Measurements from ENCODE around the gene AFF3.

DNA sequence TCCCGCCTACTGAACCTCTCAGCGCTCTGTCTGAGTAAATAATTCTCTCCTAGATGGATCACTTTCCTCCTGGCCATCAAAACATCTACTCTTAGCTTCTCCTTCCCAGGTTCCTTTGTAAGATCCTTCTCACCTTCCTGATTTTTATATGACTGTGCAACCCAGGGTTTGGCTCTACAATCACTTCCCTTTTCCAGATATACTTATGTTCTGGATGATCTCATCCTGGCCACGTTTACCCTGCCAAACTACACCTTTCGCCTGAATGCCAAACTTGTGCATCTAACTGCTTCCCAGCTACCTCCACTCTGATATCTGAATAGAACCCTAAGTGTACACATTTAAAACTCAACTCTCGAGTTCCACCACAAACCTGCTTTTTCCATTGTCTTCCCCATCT, 362.1 kb downstream of the AFF3 start:
- TF ChIP-seq, protein P1, sequence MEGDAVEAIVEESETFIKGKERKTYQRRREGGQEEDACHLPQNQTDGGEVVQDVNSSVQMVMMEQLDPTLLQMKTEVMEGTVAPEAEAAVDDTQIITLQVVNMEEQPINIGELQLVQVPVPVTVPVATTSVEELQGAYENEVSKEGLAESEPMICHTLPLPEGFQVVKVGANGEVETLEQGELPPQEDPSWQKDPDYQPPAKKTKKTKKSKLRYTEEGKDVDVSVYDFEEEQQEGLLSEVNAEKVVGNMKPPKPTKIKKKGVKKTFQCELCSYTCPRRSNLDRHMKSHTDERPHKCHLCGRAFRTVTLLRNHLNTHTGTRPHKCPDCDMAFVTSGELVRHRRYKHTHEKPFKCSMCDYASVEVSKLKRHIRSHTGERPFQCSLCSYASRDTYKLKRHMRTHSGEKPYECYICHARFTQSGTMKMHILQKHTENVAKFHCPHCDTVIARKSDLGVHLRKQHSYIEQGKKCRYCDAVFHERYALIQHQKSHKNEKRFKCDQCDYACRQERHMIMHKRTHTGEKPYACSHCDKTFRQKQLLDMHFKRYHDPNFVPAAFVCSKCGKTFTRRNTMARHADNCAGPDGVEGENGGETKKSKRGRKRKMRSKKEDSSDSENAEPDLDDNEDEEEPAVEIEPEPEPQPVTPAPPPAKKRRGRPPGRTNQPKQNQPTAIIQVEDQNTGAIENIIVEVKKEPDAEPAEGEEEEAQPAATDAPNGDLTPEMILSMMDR (IDR thresholded peaks at IDR 0.05), result no peak
- no peak for TF ChIP-seq POLR2AphosphoS5 (IDR thresholded peaks at IDR 0.05)
